HG02981 (cell line): Measurements from ENCODE around the gene ADGRF3.
"Not testable (repeated sequence)": the region's sequence is repeated elsewhere in the genome, so short reads cannot be mapped to it uniquely, and the experiment has no call there.

Experiments used
- ATAC-seq: cut with Tn5 transposase; IDR thresholded peaks from one replicate; pipeline ENCODE4 v1.9.1; 2021; ENCODE audit warnings: mild to moderate bottlenecking, moderate library complexity; ENCODE audit not compliant: unreplicated experiment

The ADGRF3 gene

GRCh38 chr2:26351375-26352090 is 4.9 kb upstream of the ADGRF3 start:
- ATAC-seq, result no peak

DNA sequence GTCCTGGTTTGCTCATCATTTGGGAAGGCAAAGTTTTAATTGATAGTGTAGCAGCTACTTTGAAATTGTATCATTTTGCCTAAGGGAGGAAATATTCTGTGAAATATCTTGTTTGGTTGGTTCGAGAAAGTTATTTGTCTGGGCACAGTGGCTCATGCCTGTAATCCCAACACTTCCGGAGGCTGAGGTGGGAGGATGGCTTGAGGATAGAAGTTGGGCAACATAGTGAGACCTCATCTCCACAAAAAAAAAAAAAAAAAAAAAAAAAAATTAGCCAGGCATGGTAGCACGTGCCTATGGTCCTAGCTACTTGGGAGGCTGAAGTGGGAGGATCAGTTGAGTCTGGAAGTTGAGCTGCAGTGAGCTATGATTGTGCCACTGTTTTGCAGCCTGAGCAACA is 3.1 kb upstream of the ADGRF3 start:
- no peak for ATAC-seq

DNA sequence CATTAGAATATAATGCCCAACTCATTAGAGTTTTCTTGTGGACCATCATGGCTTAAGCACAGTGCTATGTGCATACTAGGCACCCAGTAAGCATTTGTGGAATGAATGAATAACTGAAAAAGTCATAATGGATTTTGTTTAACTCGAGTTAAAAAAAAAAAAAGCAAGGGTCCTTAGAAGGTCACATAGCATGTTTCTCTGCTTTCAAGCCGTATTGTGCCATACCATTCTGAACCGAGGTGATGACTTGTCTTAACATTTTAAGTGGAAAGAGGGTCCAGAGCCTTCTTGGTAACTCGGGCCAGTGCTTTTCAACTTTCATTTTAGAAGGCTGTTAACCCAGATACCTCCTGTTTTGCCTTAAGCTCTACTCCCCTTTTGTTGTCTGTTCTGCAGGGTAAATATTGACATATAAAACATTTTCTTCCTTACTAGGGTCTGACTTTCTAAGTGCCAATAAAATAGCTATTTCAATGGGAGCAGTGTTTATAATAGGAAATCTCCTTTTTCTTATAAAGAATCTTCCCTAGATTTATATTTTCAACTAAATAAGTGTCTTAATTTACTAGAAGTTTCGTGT is 787 bp upstream of the ADGRF3 start:
- ATAC-seq, result no peak

DNA sequence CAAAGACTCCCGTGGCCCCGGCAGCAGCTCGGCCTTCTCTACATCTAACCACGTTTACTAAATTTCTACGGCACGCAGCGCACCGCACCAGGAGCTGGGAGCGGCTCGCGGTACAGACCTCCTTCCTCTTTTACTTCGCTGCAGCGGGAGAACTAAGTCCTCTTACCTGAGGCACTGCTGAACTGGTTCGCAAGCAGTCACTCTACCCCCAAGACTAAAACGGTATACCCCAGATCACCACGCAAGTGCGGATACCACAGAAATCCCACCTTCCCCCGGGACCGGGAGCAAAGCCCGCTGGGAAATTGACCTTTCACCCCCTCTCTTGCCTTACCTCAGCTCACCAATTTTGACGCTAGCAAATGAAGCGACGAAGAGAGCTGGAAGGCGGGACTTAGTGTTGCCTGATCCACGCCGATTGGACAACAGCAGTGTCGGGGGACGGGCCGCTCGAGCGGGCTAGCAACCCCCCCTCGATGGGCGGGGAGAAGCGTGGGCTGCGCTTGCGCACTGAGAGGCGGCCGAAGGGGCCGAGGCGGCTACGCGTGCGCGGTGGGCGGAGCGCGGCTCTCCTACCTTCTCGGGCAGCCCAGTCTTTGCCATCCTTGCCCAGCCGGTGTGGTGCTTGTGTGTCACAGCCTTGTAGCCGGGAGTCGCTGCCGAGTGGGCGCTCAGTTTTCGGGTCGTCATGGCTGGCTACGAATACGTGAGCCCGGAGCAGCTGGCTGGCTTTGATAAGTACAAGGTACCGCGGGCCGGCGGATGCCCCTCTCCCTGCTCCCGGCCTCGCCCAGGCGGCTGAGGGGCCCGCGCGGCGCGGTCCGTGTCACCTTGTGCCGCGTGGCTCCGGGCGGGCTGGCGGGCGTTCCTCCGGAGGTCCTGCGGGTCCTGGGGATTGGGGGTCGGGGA is 790 bp downstream of the ADGRF3 start, which contains the start of gene SELENOI:
TSS of gene SELENOI (plus strand) at position 599 of the 909 bp plus-strand sequence. CDS start at position 689, 90 bp downstream.
- ATAC-seq, result peak; percentile 95

DNA sequence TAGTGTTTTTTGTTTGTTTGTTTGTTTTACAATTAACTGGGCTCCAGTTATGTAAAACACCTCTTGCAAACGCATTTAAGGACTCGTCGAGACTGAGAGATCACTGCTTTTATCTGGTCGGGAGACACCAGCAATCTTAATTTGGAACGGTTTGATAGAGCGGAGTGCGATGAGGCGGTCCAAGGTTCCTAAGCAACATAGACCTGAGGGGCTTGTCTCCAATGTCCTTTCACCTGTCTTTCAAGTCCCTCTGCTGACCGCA is 1.4 kb downstream of the ADGRF3 start:
- ATAC-seq, result no peak

DNA sequence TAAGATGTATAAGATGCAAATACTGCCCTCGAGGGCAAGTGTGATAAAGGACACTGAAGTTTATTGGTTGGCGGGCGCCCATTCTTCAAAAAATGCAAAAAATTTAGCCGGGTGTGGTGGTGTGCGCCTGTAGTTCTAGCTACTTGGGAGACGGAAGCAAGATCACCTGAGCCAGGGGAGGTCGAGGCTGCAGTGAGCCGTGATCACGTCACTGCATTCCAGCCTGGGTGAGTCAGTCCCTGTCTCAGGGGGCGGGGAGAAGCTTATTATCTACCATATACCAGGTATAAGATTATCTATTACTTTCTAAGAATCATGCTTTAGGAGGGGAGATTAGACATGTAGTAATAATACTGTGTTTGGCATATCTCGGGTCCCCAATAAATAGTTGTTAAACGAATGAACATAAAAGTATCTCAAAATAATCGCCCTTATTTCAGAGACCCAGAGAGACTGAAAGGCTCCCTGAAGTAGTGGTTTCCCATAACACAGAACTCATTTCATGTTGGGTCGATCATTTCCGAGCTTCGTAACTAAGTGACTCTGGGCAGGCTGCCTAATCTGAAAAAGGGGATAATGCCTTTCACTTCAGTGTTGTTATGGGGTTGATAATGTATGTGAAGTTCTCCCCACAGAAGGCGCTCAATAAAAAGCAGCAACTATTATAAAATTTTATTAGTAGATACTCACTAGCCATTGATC is 1.9 kb downstream of the ADGRF3 start:
- ATAC-seq, result no peak

GRCh38 chr2:26340831-26341230 is 5.8 kb downstream of the ADGRF3 start:
- ATAC-seq, result no peak

DNA sequence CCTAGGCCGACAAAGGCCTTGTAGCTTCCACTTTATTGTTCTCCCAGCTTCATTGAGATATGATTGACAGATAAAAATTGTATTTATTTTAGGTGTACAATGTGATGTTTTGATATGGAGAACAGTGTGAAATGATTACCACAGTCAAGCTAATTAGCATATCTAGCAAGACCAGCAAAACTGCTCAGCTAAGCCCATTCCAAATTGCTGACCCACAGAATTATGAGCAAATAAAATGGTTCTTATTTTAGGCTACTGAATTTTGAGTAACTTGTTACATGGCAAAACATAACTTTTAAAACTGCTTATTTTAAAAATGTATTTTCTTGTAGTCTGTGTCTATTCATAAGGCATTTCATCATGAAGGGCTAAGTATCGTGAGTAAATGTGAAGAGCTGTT is 9.3 kb downstream of the ADGRF3 start:
- no peak for ATAC-seq

GRCh38 chr2:26336719-26337118 is 9.9 kb downstream of the ADGRF3 start:
- ATAC-seq, result no peak

- ATAC-seq, result no peak
These were observed 11.4 kb downstream of the ADGRF3 start for GRCh38 chr2:26335231-26335630.

DNA sequence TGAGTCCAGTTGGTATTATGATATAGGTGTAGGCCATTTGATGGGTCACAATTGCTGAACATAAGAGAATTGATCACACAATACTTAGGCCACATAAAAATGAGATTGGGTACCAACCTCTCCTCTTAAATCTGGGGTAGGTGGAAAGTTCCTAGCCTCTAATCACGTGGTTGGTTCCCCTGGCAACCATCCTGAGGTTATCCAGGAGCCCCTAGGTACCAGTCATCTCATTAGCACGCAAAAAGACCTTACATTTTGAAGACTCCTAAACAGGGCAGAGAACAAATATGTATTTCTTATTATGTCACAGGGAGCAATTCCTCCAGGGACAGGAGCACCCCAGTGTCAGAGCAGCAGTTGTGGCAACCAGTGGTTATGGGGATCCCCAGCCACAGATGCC is 13.3 kb downstream of the ADGRF3 start:
- no peak for ATAC-seq

DNA sequence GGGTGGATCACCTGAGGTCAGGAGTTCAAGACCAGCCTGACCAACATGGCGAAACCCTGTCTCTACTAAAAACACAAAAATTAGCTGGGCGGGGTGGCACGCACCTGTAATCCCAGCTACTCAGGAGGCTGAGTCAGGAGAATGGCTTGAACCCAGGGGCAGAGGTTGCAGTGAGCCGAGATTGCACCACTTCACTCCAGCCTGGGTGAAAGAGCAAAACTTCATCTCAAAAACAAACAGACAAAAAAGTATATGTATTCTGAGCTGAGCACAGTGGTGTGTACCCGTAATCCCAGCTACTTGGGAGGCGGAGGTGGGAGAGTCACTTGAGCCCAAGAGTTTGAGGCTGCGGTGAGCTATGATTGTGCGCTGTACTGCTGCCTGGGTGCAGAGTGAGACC is 15.3 kb downstream of the ADGRF3 start:
- ATAC-seq, result not testable (repeated sequence)

DNA sequence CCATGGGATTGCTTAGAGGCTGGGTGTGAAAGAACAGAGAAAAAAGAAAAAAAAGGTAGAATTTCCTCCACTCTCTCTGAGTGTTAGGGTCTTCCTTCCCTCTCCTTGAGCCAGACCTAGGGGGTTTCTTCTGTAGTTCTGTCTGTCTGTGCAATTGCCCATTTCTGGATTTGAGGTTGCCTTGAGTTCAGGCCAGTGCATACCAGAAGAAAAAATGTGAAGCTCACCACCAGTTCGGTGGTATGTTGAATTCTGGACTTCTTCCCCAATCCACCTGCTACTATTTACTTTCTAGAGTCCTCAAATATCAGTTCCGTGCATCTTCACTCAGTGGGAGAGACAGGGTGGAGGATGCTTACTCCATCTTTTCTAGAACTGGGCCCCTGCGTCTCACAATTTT is 16.0 kb downstream of the ADGRF3 start:
- ATAC-seq, result no peak

DNA sequence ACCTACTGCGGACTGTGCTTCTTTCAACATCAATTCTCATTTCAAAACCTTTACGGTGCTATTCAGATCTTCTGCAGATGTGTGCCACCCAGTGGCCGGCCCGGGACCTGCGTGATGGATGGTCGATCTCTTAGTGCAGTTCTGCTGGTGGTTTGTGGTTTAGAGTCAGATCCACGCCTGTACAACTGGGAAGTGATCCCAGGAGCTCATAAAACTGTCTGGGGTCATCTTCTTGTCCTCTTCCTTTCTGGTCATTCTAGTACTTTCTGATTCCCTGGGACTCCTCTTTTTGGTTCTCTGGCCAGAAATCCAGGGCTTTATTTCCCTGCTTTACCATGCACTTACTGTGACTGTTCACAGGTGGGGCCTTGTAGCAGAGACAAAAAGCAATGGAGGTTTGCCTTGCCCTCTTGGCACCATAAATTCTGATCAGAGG is 16.5 kb downstream of the ADGRF3 start:
- no peak for ATAC-seq

DNA sequence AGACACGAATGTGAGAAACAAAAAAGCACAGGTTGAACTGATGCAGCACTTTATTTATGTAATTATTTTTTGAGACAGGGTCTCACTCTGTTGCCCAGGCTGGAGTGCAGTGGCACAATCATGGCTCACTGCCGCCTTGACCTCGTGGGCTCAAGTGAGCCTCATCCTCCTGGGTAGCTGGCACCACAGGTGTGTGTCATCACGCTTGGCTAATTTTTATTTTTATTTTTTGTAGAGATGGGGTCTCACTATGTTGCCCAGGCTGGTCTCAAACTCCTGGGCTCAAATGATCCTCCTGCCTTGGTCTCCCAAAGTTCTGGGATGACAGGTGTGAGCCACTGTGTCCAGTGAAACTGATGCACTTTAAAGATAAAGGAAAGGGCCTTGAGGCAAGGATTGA is 17.5 kb downstream of the ADGRF3 start:
- not testable (repeated sequence) for ATAC-seq

GRCh38 chr2:26327291-26328272 is 19.0 kb downstream of the ADGRF3 start:
- ATAC-seq, result no peak

DNA sequence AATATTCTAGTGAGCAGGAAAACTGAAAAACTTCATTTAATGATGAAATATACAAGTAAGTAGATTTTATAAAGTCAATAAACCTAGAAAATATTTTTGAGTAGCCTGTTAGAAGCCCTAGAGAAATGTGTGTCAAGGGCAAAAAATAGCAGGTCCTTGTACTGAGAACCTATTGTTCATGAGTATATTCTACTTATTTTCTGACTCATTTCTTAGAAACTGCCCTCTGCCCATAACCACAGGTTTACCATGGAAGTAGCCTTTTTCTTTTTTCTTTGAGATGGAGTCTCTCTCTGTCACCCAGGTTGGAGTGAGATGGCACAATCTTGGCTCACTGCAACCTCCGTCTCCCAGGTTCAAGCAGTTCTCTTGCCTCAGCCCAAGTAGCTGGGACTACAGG is 20.1 kb downstream of the ADGRF3 start:
- ATAC-seq, result no peak

DNA sequence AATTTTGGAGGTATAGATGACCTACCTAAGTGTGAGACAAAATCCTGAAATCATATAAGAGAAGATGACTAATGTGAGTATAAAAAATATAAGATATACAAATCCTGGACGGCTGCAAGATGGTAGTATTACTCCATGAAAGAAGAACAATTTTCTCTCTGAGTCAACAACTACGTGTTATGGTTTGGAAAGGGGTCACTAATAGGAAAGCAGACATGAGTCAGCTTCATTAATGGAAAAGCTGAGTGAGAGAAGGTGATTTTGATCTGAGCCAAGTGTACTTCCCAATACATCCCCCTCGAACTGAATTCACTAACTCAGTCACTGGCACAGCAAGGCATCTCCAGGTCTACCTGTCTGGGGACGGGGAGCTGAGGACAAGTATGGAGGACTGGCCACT is 20.7 kb downstream of the ADGRF3 start:
- no peak for ATAC-seq

DNA sequence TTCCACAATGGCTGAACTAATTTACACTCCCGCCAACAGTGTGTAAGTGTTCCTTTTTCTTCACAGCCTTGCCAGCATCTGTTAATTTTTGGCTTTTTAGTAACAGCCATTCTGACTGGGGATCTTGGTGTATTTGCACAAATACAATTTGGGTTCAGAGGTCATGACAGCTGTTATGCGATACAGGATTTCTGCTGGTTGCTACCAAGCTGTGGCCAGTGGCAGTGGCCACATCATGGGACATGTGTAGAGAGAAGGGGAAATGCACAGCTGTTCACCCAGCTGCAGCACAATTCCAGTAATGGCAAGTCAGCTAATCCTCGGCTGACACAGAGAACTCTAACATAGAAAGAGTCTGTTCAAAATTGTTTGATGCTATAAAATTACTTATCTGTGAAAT is 21.7 kb downstream of the ADGRF3 start:
- ATAC-seq, result no peak

DNA sequence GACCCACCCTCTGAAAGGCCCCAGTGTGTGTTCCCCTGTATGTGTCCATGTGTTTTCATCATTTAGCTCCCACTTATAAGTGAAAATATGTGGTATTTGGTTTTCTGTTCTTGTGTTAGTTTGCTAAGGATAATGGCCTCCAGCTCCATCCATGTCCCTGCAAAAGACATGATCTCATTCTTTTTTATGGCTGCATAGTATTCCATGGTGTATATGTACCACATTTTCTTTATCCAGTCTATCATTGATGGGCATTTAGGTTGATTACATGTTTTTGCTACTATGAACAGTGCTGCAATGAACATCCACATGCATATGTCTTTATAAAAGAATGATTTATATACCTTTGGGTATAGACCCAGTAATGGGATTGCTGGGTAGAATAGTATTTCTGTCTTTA is 22.1 kb downstream of the ADGRF3 start:
- ATAC-seq, result not testable (repeated sequence)
